ENCODE results near the gene GPR55.
A peak's percentile ranks its signal among the peaks of the same experiment; 100 is the strongest.

The GPR55 gene

GRCh38 chr2:230893338-230893737 lies 31.7 kb downstream of the GPR55 start:
- ATAC-seq (replicated peaks) (no peak), DNase-seq (no peak)
- Mint-ChIP-seq H3K9me3 (no peaks in the 10 kb centered on the region), H3K36me3 (ENCODE audit: insufficient read depth) (no peaks in the 10 kb centered on the region), H3K27me3 (peaks cover 25 to 77% of the 10 kb centered on the region in 2 donors), H3K4me1 (ENCODE audit: low read depth in 2 of 2) (peaks cover 3 to 17% of the 10 kb centered on the region in 2 donors), H3K4me3 (no peak overlapping the region), H3K27ac (no peak overlapping the region)

- Mint-ChIP-seq H3K27me3 (peaks cover 13 to 63% of the 10 kb centered on the region in 2 donors), H3K4me3 (no peak overlapping the region), H3K36me3 (ENCODE audit: insufficient read depth) (no peaks in the 10 kb centered on the region), H3K9me3 (no peaks in the 10 kb centered on the region), H3K4me1 (ENCODE audit: low read depth in 2 of 2) (peaks cover 3 to 17% of the 10 kb centered on the region in 2 donors), H3K27ac (no peak overlapping the region)
- DNase-seq = no peak
- ATAC-seq (replicated peaks) = no peak
Measured at GRCh38 chr2:230891509-230891908, 33.5 kb downstream of the GPR55 start.

GRCh38 chr2:230891064-230891463 lies 34.0 kb downstream of the GPR55 start:
- Mint-ChIP-seq H3K4me1 (ENCODE audit: low read depth in 2 of 2) (peaks cover 3 to 17% of the 10 kb centered on the region in 2 donors), H3K27me3 (peaks cover 12 to 63% of the 10 kb centered on the region in 2 donors), H3K9me3 (no peaks in the 10 kb centered on the region), H3K27ac (no peak overlapping the region), H3K4me3 (no peak overlapping the region), H3K36me3 (ENCODE audit: insufficient read depth) (no peaks in the 10 kb centered on the region)
- ATAC-seq (replicated peaks) (no peak), DNase-seq (no peak)

GRCh38 chr2:230890646-230891045 lies 34.4 kb downstream of the GPR55 start:
- H3K4me3 Mint-ChIP-seq = no peak overlapping the region
- H3K27ac Mint-ChIP-seq = no peak overlapping the region
- H3K9me3 Mint-ChIP-seq = no peaks in the 10 kb centered on the region
- H3K27me3 Mint-ChIP-seq = peaks cover 12 to 66% of the 10 kb centered on the region in 2 donors
- H3K36me3 Mint-ChIP-seq (ENCODE audit: insufficient read depth) = no peaks in the 10 kb centered on the region
- DNase-seq (no peak), ATAC-seq (replicated peaks) (no peak)
- H3K4me1 Mint-ChIP-seq (ENCODE audit: low read depth in 2 of 2) = peaks cover 3 to 20% of the 10 kb centered on the region in 2 donors

- no peaks in the 10 kb centered on the region for H3K36me3 Mint-ChIP-seq (ENCODE audit: insufficient read depth)
- H3K9me3 Mint-ChIP-seq = no peaks in the 10 kb centered on the region
- H3K27ac Mint-ChIP-seq = no peak overlapping the region
- no peak for DNase-seq
- peaks cover 12 to 66% of the 10 kb centered on the region in 2 donors for H3K27me3 Mint-ChIP-seq
- no peak for ATAC-seq (replicated peaks)
- peaks cover 3 to 18% of the 10 kb centered on the region in 2 donors for H3K4me1 Mint-ChIP-seq (ENCODE audit: low read depth in 2 of 2)
- H3K4me3 Mint-ChIP-seq = no peak overlapping the region
Measured at GRCh38 chr2:230889911-230890601, 35.0 kb downstream of the GPR55 start.

GRCh38 chr2:230888824-230889400 lies 36.1 kb downstream of the GPR55 start:
- no peak for ATAC-seq (replicated peaks)
- H3K27ac Mint-ChIP-seq = peak overlapping the region in 1 of 2 donors; percentile 54
- peaks cover 0 to 9% of the 10 kb centered on the region in 2 donors for H3K4me1 Mint-ChIP-seq (ENCODE audit: low read depth in 2 of 2)
- H3K27me3 Mint-ChIP-seq = peaks cover 12 to 57% of the 10 kb centered on the region in 2 donors
- no peak overlapping the region for H3K4me3 Mint-ChIP-seq
- H3K36me3 Mint-ChIP-seq (ENCODE audit: insufficient read depth) = peaks cover 2% of the 10 kb centered on the region
- no peaks in the 10 kb centered on the region for H3K9me3 Mint-ChIP-seq
- DNase-seq = no peak

- no peaks in the 10 kb centered on the region for H3K9me3 Mint-ChIP-seq
- ATAC-seq (replicated peaks) (no peak), DNase-seq (no peak)
- no peak overlapping the region for H3K27ac Mint-ChIP-seq
- H3K4me1 Mint-ChIP-seq (ENCODE audit: low read depth in 2 of 2) = peaks cover 0 to 5% of the 10 kb centered on the region in 2 donors
- peaks cover 2 to 45% of the 10 kb centered on the region in 2 donors for H3K27me3 Mint-ChIP-seq
- H3K4me3 Mint-ChIP-seq = no peak overlapping the region
- H3K36me3 Mint-ChIP-seq (ENCODE audit: insufficient read depth) = peaks cover 3% of the 10 kb centered on the region
Measured at GRCh38 chr2:230887342-230887741, 37.7 kb downstream of the GPR55 start.

GRCh38 chr2:230886671-230887071 lies 38.4 kb downstream of the GPR55 start:
- H3K27ac Mint-ChIP-seq = no peak overlapping the region
- DNase-seq (no peak), ATAC-seq (replicated peaks) (no peak)
- peaks cover 0 to 38% of the 10 kb centered on the region in 2 donors for H3K27me3 Mint-ChIP-seq
- H3K36me3 Mint-ChIP-seq (ENCODE audit: insufficient read depth) = peaks cover 8% of the 10 kb centered on the region
- no peaks in the 10 kb centered on the region for H3K9me3 Mint-ChIP-seq
- H3K4me1 Mint-ChIP-seq (ENCODE audit: low read depth in 2 of 2) = peaks cover 0 to 5% of the 10 kb centered on the region in 2 donors
- no peak overlapping the region for H3K4me3 Mint-ChIP-seq

- ATAC-seq (replicated peaks) (no peak), DNase-seq (no peak)
- no peaks in the 10 kb centered on the region for H3K9me3 Mint-ChIP-seq
- H3K4me1 Mint-ChIP-seq (ENCODE audit: low read depth in 2 of 2) = peaks cover 0 to 4% of the 10 kb centered on the region in 2 donors
- no peak overlapping the region for H3K4me3 Mint-ChIP-seq
- H3K27me3 Mint-ChIP-seq = peaks cover 0 to 33% of the 10 kb centered on the region in 2 donors
- no peak overlapping the region for H3K27ac Mint-ChIP-seq
- H3K36me3 Mint-ChIP-seq (ENCODE audit: insufficient read depth) = peaks cover 8% of the 10 kb centered on the region
Measured at GRCh38 chr2:230886206-230886605, 38.8 kb downstream of the GPR55 start.

GRCh38 chr2:230885463-230886130 lies 39.4 kb downstream of the GPR55 start:
- no peak overlapping the region for H3K4me3 Mint-ChIP-seq
- peaks cover 8% of the 10 kb centered on the region for H3K36me3 Mint-ChIP-seq (ENCODE audit: insufficient read depth)
- peaks cover 0 to 3% of the 10 kb centered on the region in 2 donors for H3K4me1 Mint-ChIP-seq (ENCODE audit: low read depth in 2 of 2)
- H3K27me3 Mint-ChIP-seq = peaks cover 0 to 29% of the 10 kb centered on the region in 2 donors
- no peak for ATAC-seq (replicated peaks)
- no peaks in the 10 kb centered on the region for H3K9me3 Mint-ChIP-seq
- DNase-seq = no peak
- peak overlapping the region in 1 of 2 donors; percentile 9 for H3K27ac Mint-ChIP-seq

GRCh38 chr2:230881840-230882239 lies 43.2 kb downstream of the GPR55 start:
- Mint-ChIP-seq H3K4me3 (no peak overlapping the region), H3K27ac (peak overlapping the region in 1 of 2 donors; percentile 20), H3K27me3 (peaks cover 0 to 10% of the 10 kb centered on the region in 2 donors), H3K9me3 (no peaks in the 10 kb centered on the region), H3K4me1 (ENCODE audit: low read depth in 2 of 2) (peaks cover 16 to 23% of the 10 kb centered on the region in 2 donors), H3K36me3 (ENCODE audit: insufficient read depth) (peaks cover 15% of the 10 kb centered on the region)
- DNase-seq (no peak), ATAC-seq (replicated peaks) (no peak)

- H3K27me3 Mint-ChIP-seq = no peaks in the 10 kb centered on the region
- DNase-seq (no peak), ATAC-seq (replicated peaks) (no peak)
- peaks cover 23 to 25% of the 10 kb centered on the region in 2 donors for H3K4me1 Mint-ChIP-seq (ENCODE audit: low read depth in 2 of 2)
- H3K9me3 Mint-ChIP-seq = no peaks in the 10 kb centered on the region
- peaks cover 17% of the 10 kb centered on the region for H3K36me3 Mint-ChIP-seq (ENCODE audit: insufficient read depth)
- no peak overlapping the region for H3K27ac Mint-ChIP-seq
- H3K4me3 Mint-ChIP-seq = no peak overlapping the region
Measured at GRCh38 chr2:230879891-230880290, 45.2 kb downstream of the GPR55 start.

GRCh38 chr2:230879271-230879882 lies 45.7 kb downstream of the GPR55 start:
- peak overlapping the region; percentile 8 to 87 for H3K27ac Mint-ChIP-seq
- no peaks in the 10 kb centered on the region for H3K9me3 Mint-ChIP-seq
- no peaks in the 10 kb centered on the region for H3K27me3 Mint-ChIP-seq
- DNase-seq (no peak), ATAC-seq (replicated peaks) (no peak)
- peaks cover 17% of the 10 kb centered on the region for H3K36me3 Mint-ChIP-seq (ENCODE audit: insufficient read depth)
- no peak overlapping the region for H3K4me3 Mint-ChIP-seq
- H3K4me1 Mint-ChIP-seq (ENCODE audit: low read depth in 2 of 2) = peaks cover 25 to 27% of the 10 kb centered on the region in 2 donors

Measured in effector memory CD8-positive, alpha-beta T cell (primary cell).